NCI-H2029 (cell line): ENCODE measurements around the gene CHD9.
"Not testable (repeated sequence)": the region's sequence is repeated elsewhere in the genome, so short reads cannot be mapped to it uniquely, and the experiment has no call there.

Source experiments
- DNase-seq: peaks from one replicate; lab custom pipeline; 2025; lab: John Stamatoyannopoulos, UW

The CHD9 gene

DNA sequence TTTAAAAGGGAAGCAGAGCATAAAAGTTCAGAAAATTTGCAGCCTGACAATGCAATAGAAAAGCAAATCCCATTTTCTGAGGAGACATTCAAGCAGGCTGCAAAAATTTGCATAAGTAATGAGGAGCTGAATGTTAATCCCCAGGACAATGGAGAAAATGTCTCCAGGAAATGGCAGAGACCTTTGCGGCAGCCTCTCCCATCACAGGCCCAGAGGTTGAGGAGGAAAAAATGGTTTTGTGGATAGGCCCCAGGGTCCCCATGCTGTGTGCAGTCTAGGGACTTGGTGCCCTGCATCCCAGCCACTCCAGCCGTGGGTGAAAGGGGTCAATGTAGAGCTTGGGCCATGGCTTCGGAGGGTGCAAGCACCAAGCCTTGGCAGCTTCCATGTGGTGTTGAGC, 19.5 kb downstream of the CHD9 start:
- DNase-seq, result not testable (repeated sequence)

DNA sequence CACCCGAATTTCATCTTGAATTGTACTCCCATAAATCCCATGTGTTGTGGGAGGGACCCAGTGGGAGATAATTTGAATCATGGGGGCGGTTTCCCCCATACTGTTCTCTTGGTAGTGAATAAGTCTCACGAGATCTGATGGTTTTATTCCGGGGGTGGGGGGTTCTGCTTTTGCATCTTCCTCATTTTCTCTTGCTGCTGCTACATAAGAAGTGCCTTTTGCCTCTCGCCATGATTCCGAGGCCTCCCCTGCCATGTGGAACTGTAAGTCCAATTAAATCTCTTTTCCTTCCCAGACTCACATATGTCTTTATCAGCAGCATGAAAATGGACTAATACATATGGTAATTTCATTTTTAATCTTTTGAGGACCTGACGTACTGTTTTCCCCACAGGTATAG, 20.7 kb downstream of the CHD9 start:
- not testable (repeated sequence) for DNase-seq

- no peak for DNase-seq
Measured at GRCh38 chr16:53078247-53078646, 23.5 kb downstream of the CHD9 start.

DNA sequence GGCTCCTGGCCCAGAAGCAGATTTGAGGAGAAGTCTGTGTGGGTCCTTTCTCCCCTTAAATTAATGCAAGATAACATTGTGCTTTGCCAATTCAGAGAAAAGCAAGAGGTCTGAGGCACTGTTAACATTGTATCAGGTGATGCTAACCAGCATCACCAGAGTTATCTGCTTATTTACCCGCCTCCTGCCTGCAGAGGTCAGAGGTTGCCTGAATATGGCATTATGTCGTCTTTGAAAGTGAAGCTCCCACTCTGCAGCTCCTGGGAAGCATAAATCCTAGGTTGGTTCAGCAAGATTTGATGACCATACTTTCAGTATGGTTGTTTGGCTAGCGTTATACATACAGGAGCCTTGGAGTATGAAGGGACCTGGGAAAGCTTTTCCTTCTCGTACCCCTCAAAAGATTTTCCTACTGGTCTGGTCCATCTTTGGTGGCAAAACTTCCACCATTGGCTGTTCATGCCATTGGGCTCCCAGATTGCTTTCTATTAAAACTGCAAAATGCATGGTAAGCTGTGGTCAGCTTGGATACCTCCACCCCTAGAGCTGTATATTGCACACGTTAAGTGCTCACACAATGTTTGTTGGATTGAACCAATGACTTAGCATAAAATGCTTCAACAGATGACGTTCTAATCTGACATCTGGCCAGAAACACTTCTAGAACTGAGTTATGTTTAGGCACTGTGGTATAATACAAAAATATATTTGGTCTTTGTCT, 24.1 kb downstream of the CHD9 start:
- DNase-seq, result no peak

DNA sequence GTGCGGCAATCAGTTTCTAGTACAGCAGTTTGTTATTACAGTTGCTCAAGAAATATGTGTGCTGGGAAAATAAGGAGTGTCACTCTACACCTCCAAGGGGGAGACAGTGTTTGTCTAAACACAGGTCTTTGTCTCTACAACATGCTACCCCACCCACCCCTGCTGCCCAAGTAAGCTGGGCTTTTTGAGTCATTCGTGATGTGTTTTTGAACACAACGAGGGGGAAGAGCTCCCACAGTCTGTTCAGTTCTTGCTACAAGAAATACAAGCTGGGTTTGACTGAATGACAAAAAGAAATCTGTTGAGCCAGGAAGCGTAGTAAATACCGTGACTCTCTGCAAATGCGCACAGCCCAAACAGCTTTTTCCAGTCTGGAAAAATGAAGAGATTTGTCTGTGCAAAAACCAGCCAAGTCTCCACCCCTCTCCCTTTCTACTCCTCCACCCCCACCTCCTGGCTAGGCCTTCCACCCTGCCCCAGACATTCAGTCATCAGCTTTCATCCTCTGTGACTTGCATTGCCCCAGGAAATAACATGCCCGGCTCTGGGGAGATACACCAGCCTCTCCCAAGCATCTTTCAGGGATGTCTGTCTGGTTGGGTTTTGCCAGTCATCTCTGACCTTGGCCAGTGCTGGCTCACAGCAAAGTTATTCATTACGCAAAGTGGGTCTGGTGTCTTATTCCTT, 25.7 kb downstream of the CHD9 start:
- DNase-seq, result no peak

DNA sequence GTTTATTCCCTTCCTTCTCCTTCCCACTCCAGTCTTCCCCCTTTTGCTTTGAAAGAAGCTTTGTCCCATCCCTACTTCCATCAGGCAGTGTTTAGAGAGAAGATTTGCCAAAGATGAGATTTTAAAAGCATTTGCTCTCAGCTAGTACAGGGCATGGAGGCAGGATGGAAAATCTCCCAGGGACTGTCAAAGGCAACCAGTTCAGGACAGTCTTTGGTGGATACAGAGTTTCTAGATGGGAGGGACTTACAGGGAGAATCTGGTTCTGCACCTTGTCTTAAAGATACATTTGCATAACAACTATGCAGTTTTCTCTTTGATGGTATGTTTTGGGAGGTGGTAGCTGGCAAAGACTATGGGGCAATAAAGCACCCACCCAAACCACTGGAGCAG, 26.2 kb downstream of the CHD9 start:
- no peak for DNase-seq

DNA sequence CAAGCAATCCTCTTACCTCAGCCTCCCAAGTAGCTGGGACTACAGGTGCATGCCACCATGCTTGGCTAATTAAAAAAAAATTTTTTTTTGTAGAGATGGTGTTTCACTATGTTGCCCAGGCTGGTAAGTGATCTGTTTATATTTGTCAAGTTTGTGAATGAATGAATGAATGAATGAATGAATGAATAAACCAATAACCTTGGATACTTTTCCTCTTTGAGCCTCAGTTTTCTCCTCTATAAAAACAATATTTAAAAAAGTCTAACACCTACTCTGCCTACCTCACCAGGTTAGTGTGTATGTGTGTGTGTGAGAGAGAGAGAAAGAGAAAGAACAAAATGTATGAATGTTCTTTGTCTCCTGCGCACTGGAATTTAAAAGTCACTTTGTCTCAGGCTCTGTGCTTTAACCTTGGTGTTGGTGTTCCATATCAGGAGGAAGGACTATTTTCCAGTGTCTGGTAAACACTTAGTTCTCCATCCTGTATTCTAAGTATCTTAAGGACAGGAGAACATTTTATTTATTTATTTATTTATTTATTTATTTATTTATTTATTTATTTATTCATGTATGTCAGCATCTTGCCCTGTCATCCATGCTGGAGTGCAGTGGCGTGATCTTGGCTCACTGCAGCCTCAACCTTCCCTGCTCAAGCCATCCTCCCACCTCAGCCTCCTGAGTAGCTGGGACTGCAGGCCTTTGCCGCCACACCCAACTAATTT, 27.1 kb downstream of the CHD9 start:
- no peak for DNase-seq

DNA sequence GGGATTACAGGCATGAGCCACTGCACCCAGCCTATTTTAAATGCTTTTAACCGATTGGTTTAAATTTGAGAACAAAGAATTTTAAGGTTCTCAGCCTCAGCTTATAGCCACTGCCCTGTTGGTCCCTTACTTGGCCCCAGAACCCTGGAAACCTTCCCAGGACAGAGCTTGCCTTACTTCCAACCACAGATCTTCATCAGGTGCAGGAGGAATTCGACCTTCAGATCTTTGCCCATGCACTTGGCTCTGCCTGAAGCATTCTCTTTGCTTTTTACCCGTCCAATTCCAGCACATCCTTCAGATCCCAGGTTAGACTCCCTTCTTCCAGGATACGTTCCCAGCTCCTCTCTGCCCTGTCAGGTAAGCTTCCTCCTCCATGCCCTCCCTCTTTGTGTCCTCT, 27.7 kb downstream of the CHD9 start:
- DNase-seq, result no peak

DNA sequence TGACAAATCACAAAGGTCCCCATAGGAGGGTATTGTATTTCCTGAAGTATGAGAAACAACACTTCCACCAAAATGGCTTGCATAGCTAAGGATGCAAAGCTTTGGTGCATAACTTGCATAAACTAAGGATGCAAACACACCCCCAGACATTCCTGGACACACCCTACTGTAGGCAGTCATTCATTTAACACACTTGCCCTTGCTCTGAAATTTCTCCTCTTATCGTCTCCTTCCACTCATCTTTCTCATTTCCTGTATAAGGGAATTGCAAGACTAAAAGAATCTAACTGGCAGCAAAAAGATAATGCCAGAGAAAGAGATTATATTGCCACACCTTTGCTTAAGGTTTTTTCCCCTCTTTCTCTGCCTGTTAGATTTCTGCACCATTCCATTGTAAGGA, 28.3 kb downstream of the CHD9 start:
- no peak for DNase-seq

- DNase-seq, result no peak
Measured at GRCh38 chr16:53084141-53084541, 29.4 kb downstream of the CHD9 start.

GRCh38 chr16:53084746-53085334, 30.0 kb downstream of the CHD9 start:
- no peak for DNase-seq

DNA sequence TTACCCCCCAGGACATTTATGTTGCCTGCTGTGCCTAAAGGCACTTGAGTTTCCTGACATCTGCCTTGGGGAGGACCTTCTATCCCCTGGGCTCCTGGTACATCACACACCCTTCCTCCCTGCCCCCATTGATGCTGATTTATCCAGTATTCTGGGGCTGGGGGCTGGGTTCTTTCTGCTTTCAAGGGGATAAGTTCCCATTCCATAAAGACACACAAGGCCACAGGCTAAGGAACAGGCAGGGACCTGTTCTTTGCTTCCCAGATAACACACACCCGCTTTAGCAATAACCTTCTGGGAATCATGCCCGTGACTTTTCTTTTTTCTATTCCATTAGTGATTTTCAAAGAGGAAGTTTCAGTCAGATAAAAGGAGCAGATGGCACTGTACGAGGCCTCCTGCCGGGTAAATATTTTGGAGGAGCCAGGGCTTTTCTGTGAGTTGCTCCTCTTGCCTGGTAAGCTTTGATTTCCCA, 30.6 kb downstream of the CHD9 start:
- no peak for DNase-seq

DNA sequence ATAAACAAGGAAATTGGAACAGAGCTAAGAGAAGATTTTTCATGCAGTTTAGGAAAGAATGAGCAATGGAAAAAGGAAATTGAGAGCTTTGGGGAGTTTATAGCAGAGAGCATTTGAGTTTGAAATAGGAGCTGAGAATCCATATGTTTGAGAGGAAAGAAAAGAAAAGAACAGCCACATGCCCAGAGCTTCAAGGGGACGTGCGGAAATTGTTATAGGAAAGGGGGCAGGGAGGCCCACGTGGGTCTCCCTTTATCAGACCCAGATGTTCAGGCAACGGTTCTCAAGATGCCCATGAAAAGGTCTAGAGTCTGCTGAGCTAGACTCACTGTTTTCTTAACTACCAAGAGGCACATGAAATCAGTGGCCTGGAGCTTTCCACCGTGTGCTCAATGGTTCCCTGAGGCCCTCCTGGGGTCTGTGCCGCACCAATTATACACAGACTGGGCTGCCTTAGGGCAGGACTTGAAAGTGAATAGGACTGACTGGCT, 31.2 kb downstream of the CHD9 start:
- DNase-seq, result no peak

DNA sequence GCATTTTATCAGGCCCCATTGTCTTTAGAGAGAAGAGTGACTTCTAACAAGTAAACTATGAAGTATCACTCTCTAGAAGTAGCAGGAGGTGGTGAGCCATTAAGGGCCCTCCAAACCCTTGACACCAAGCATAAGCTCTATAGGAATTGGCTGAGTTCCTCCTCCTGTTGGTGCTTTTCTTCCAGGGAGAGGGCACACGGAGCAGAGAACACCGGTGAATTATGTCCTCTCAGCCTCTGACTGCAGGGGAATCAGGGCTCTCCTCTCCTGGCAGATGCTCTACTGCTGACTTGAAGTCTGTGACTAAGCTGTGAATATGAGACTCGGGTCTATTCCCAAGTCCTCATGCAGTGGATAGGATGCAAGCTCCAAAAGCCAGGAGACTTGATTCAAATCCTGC, 32.3 kb downstream of the CHD9 start:
- peak; percentile 4 for DNase-seq

- peak; percentile 6 for DNase-seq
Measured at GRCh38 chr16:53089434-53090285, 34.9 kb downstream of the CHD9 start.

DNA sequence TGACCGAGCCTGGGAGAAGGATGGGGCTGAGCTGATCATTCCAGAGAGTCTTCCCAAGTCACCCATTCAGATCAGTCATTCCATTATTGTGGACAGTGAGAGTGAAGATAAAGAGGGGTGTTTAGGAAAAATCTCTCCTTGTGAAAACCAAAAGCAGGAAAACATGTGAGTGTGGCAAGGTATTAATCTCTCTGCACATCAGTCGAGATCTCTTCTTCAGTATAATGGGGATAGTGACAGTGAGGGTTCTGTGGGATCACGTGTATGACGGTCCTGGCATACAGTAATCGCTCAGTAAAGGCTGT, 35.4 kb downstream of the CHD9 start:
- DNase-seq, result no peak

GRCh38 chr16:53090591-53091411, 36.0 kb downstream of the CHD9 start:
- DNase-seq, result no peak

DNA sequence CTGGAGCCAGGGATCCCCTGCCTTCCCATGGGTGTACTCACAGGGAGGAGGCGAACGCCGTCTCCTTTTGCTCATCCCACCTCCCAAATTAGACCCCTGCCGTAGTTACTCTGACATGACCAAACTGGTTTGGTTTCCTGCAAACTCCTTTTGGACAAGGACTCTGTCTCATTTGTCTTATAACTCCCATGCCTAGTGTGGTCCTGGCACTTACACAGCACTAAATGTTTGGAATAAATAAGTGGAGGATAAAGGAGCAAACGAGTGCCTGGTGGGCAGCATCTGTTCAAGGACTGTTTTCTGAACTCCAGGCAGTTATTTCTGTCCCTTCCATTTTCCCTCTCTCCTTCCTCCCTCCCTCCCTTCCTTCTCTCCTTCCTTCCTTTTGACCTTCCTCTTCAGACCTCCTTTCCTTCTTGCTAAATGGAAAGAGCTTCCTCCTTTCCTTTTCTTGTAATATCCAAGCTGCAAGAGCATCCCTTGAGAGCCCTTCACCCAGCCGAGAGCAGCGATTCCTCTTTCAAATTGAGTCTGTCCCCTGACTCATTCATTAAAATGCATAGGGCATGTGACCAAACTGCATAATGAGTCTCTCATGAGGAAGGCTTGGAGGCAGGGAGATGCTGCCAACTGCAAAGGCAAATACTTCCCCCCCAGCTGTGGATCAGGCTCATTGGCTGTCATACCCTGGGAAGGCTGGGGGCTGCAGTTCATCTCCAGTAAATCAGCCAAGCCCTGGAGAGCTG, 36.8 kb downstream of the CHD9 start:
- peak; percentile 52 for DNase-seq

GRCh38 chr16:53092284-53092683, 37.5 kb downstream of the CHD9 start:
- no peak for DNase-seq

GRCh38 chr16:53093162-53093744, 38.5 kb downstream of the CHD9 start:
- DNase-seq, result no peak
